HT-29 (cell line): ENCODE data around the gene NR2E1. TPM values are rescaled to one million over a fixed set of nuclear protein-coding genes. Genes with fewer than 3 reads are reported as not detected.
A peak's percentile ranks its signal among the peaks of the same experiment; 100 is the strongest.

ENCODE experiments used
- DNase-seq: peaks from one replicate; pipeline ENCODE4 v3.0.0-alpha.2; 2015; ENCODE audit warnings: low spot score
- total RNA-seq: library from RNA; depleted of rRNA; stranded (reverse); fragments of >200 nt; shearing (Covaris generic); gene quantifications from 2 replicates; pipeline ENCODE4 v1.2.3, GENCODE V29; 2014; rRNA removed

NR2E1 gene
- total RNA-seq: not detected in 2 replicates

DNA sequence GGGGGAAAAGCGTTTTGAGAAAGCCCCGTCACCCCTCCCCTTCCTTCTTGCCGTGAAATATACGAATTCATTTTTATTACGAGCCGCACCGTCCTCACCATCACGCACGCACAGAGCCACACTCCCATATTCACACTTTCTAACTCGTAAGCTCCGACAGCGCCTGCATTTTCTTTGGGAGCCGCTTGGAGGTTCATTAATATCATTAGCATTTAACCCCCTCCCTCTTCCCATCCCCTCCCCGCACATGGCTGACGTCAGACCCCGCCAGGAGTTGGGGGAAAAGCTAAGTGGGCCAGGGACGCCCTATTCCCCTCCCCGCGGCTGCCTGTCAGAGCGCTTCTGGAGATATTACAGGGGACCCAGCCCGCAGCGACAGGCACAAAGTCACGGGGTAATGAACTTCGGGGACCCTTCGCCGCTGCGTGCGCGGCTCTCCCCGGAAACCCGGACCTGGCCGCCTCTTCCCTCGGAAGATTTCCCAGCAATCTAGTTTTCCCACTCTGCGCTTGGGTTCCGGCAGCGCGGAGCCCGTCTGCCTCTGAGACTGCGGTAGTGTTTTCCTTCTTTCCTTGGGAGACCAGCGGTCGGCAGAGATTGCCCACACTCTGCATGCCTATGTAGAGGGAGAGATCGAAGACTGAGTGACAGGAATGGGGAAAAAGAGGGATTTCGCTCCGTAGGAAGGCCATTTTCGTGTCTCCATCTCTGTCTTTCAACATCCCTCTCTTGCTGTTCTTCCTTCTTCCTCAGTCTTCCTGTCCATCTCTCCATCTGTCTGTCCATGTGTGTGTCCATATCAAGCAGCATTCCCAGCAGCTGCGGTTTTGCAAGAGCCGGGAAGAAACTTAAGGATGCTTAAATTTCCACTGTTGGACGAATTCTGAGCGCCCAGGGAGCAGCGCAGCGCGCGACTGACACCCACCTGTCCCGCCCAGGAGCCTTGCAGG is at the start of gene NR2E1:
TSS of gene NR2E1 (plus strand) at position 309 of the 950 bp plus-strand sequence. CDS start 744 bp downstream, outside the sequence.
- no peak for DNase-seq

DNA sequence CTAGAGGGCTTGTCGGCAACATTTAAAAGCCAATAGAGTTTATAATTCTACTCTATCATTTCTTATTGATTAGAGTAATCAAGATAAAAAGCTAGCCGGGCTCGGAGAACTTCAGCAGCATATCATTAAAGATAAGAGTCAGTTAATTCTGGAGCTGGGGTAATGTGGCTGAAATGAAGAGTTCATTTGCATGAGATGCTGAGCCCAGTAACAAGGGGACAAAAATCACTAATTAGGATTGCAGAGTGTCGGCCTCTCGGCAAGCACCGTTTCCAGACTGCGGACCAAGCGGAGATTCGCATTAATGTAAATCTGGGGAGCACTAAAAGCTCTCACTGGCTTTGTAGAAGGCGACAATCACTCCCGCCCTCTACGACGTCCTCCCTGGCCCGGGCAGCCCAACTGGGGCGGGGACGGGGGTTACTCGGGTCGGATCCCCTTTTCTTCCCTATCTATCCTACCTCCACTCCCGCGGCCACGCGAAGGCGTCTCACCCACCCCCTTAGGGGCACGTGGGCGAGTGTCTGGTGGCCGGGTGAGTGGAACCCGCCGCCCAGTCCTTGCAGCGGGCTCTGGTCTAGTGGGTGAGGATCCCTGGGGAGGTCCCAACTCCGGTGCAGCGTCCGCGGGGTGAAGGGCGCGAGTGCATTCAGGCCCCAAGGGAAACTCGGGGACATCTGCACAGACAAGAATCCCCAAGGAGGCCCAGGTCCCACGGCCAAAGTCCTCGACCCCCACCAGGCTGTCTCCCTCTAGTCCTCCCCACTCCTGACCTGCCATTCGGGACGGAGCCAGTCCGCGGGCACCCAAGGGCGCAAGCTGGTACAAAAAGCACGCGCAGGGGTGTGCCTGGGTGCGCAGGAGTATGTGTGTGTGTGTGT is 49.0 kb upstream of the NR2E1 start:
- no peak for DNase-seq

DNA sequence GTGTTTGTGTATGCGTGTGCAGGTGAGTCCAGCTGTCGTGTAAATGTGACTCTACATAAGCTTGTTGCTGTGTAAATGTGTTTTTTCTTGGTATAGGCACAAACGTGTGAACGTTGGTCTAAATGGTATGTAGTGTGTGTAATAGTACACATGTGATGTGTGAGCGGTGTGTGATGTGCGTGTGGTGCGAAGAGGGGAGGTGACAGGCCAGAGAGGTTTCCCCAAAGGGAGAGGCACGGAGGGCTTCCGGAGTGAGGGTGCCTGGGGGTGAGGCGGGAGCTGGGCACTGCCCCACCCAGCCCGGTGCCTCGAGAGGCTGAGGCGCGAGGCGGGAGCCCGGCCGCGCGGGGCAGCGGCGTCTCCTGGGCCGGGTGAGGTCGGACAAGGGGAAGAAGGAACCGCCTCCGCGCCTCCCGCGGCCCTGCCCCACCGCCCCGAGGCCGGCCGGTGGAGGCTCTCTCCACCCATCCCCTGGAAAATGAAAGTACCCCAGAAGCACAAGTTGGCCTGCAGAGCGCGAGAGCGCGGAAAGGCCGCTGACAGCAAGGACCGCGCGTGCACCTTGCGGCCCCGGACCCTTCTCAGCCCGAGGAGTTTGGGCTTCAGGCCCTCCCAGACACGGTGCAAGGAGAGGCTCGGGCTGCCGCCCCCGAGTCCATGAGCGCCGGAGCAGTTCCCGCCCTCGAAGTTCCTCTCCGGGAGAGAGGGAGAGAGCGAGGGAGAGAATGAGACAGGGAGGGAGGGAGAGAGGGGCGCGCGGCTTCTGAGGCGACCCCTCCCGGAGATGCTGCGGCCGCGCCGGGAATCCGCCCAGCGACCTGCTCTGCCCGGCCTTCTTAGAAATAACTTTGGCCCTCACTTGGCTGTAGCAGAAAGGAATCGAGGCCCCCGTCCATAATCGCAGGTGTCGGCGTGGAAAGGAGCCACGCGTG is 48.1 kb upstream of the NR2E1 start:
- DNase-seq: peak; percentile 26

- no peak for DNase-seq
These were observed 47.5 kb upstream of the NR2E1 start for GRCh38 chr6:108118359-108118724.

DNA sequence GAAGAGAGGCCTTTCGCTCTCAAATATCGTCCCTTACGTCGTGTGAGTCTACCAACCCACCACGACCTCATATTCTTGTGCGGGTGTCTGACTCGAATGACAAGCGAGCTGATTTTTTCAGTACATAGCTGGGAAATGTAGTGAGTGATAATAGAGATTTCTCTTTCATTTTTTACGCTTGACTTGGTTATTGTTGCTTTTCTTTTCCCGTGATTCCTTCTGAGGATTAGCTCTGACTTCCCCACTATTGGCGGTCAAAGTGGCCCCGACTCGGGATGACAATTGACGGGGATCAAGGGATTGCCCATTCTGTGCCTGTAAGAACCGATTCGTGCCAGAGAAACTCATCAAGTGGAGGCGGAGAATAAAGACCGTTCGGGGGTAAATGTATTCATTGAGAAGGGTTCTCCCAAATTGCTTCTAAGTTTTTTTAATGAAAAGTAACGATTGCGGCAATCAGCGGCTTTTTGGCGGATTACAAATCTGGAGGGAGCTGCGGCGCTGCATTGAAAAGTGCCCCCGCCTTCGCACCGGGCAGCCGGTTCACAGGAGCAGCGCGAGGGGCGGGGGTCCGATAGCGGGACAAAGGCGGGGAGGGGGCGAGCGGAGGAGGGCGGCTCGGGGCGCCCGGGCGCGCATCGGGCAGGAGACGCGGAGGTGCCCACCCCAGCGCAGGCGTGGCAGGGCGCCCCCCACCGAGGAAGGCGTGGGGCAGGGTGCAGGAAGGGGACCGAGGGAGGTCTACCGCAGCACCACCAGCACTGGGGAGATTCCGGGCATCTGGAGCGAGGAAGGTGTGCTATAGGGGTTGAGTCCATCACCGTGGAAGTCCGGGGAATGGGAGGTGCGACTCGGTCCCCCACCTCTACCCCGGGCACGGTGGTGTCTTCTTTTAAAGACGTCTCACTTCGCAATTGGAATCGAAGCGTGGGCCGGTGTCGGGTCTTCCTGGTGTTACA is 46.7 kb upstream of the NR2E1 start:
- DNase-seq: no peak

DNA sequence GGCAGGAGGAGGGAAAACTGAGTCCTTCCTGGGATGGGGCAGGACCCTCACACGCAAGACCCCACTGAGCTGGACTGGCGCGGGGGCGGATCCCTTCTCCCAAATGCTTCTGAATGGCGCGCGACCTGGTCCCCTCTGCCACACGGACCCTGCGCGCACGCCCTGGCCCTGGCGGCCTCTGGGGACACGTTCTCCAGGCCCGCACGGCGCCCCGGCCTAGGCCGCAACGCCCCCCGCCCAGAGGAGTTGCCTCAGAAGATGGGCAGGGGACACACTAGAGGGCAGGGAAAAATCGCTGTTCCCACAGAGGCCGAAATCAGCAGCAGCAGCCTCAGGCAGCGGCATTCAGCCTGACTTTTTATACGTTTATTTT is 46.1 kb upstream of the NR2E1 start:
- DNase-seq: no peak

GRCh38 chr6:108120311-108120710 is 45.5 kb upstream of the NR2E1 start:
- DNase-seq: no peak

- no peak for DNase-seq
These were observed 44.2 kb upstream of the NR2E1 start for GRCh38 chr6:108121612-108122011.

DNA sequence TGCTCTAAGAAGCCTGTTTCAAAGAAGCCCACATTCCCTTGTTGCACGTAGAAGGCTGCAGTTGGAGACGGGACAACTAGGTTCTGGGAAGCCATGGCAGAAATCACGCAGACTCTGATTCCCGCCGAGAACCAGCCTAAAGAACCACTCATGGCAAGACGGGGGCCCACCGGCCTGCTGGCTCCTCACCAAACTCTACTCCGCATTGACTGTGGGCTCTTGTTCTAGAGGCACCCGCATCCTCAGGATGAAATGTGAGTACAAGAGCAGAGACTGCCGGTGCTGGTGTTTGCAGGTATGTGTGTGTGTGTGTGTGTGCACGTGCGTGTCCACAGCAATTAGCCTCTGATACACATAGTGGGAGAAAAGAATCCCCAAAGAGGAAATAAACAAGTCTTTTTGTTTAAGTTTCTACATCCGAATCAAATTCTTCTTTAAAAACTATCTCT is 42.3 kb upstream of the NR2E1 start:
- DNase-seq: no peak

GRCh38 chr6:108123946-108124345 is 41.9 kb upstream of the NR2E1 start:
- no peak for DNase-seq

- DNase-seq: no peak
These were observed 38.8 kb upstream of the NR2E1 start for GRCh38 chr6:108127056-108127455.

DNA sequence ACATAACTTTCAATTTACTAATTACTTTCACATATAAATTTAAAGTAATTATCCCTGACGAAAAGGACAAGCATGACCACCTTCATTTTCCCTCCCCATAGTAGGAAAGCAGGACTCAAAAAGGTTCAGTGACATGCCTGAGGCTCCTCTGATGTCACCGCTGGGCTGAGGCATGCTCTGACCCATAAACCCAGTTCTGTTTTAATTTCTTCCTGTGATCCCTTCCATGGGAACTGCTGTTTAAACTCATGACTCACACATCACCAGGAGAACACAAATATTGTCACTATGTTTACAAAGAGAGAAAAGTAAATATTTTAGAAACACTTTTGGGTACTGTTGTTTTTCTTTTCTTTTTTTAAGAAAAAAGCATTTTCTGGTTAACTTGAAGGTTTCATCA is 38.0 kb upstream of the NR2E1 start:
- peak; percentile 94 for DNase-seq

DNA sequence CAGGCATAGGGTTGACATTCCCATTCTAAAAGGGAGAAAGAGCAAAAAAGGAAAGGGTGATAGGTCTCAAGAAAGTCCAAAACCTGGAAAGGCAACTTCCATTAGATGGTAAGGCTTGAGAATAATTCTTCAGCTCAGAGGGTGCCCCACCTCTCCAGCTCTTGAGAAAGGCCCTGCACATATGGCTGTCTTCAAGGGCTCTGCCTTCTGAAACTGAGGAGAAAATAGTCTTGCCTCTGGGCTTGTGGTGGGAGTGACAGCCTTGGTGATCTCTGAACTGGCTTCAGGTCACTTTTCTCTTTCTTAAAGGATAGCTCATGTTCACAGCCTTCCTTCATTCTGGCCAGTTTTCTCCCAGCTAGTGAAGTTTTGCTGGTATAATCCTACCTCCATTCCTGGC is 35.6 kb upstream of the NR2E1 start:
- DNase-seq: no peak

DNA sequence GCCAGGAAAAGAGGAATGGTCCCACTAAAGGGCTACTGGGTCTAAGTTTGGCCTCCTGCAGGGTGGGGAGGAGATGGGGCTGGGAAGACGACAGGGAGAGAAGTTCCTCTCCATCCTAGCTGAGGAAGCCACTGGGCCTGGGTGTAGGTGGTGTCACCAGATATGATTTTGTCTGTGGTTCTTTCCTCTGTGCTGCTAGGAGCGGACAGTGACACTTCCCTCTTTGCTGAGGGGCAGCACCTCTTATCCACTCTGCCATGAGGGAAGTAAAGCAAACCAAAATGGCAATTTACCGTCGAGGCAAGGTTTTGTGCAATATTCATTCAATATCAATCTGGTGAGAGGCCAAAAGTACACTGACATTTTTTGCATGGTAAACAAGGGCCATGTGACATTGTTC is 33.0 kb upstream of the NR2E1 start:
- DNase-seq: no peak

DNA sequence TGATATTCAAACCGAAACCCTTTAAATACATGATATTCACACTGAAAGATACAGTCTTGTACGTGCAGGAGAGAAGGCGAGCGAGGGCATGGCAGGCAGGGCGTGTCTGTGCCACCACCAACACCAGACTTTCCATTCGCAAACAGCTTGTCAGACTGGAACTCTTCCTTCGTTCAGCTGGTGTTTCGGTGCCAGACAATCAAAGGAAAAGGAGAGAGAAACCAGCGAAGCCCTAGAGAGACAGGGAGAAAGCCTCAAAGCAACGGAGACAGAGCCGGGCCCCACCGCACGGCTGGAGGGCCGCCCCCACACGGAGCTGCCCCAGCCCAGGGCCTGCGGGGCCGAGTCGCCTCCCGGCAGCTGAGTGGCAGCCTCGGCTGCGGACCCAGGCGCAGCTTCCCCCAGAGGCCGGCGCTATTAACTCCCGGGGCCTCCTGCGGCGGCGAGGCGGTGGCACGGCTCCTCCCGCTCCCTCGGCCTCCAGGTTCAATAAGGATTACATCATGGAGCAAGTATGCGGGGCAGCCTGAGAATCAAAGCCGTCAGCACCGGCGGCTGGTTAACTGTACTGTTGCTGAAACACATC is 32.1 kb upstream of the NR2E1 start:
- DNase-seq: peak; percentile 79

- DNase-seq: no peak
These were observed 31.4 kb upstream of the NR2E1 start for GRCh38 chr6:108134213-108134970.

- no peak for DNase-seq
These were observed 23.6 kb upstream of the NR2E1 start for GRCh38 chr6:108142240-108142639.

DNA sequence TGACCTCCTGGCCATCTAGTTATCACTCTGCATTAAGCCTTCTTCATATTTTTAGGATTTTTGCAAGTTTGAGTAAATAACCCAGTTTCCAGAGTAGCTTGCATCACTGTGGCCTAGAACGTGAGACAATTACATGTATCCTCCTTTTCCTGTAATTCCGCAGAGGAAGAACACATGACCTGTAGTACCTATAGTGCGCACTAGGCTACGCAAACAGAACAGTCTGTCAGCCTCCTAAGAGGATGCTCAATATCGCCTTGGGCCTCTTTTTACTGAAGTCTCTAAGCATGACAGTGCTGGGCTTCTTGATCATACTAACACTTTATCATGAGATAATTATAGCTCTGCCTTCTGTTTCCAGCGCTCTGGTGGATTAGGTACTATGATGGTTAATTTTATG is 20.2 kb upstream of the NR2E1 start:
- no peak for DNase-seq

- DNase-seq: no peak
These were observed 13.4 kb upstream of the NR2E1 start for GRCh38 chr6:108152446-108152845.
